Measurements from ENCODE around the gene HMG20A. TPM values are rescaled to one million over a fixed set of nuclear protein-coding genes. Genes with fewer than 3 reads are reported as not detected.

HMG20A gene
- total RNA-seq, 1 experiment from 2014 or later, result 60.2 TPM

DNA sequence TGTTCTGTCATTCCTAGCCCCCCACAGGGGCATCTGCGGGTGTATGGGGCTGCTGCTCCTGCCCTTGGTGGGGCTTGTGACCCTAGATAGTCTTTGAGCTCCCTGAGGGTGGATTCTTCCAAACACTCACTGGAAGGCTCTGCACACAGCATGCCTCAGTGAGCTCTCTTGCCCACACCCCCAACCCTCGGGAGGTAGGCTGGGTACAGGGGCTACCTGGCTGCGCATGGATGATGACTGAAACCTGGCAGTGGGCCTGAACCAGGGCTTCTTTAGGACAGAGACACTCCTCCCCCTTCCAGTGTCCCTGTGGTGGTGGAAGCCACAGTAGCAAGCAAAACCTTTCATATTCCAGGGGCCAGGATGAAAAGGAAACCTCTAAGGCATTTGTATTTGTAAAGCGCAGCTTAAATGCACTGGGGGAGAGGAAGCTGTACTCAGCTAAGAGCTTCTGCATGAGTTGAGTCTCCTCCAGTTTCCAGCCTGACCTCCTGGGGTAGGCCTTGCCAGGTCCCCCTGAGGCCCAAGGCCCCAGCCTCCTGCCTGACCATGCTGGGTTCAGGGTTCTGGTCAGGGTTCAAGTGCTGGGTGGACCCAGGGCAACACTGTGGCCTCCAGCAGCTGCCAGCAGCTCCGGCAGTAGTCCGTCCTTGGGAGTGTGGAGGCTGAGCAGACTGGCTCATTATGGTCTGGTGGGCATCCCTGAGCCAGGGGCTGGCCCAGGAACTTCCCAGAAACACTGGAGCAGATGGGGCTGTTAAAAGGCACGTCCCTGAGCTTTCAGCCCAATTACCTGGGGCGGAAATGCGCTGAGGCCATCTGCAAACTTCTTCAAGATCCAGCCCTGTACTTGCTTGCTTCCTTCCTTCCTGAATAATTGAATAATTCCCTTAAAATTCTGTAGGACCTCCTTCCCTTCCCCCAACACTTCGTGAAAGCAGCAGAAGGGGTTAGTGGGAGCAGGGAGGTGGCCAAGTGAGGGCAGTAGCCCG lies 89.7 kb downstream of the HMG20A start:
- peak overlapping the region; percentile 32 for H3K18ac ChIP-seq (ENCODE audit: insufficient read length, low read depth, low read length)
- H3K4me2 ChIP-seq (ENCODE audit: insufficient read depth, insufficient read length, low read length), result peak overlapping the region; percentile 50
- H2AFZ ChIP-seq (ENCODE audit: low read length), result no peak overlapping the region
- H3K23ac ChIP-seq (ENCODE audit: insufficient read length, low read depth, low read length), result no peak overlapping the region
- H2BK20ac ChIP-seq (ENCODE audit: low read depth, low read length, poor library complexity, severe bottlenecking), result no peak overlapping the region
- peak overlapping the region; percentile 85 to 93 (median 92) for H3K27ac Mint-ChIP-seq
- H3K79me1 ChIP-seq (ENCODE audit: insufficient read depth, low read depth, low read length, poor library complexity, severe bottlenecking), result no peaks in the 10 kb centered on the region
- no CpG with 5 or more reads among the region's 11 CpGs for WGBS (ENCODE audit: extremely low coverage, insufficient read length, low lambda C conversion rate)
- peak overlapping the region; percentile 21; the same call in 1 of the 2 replicates for H3K14ac ChIP-seq (ENCODE audit: insufficient read depth, low read length)
- H3K4me3 Mint-ChIP-seq, result peak overlapping the region; percentile 19 to 45; a peak in 3 of 5 replicates
- peak overlapping the region; percentile 57 for H3K27ac ChIP-seq (ENCODE audit: insufficient read length, low read depth, low read length)
- H3K56ac ChIP-seq (ENCODE audit: insufficient read length, low read depth, low read length), result no peak overlapping the region
- peaks cover 2 to 4% of the 10 kb centered on the region in 2 experiments; a peak in 3 of 5 replicates for H3K9me3 Mint-ChIP-seq
- H2BK12ac ChIP-seq (ENCODE audit: insufficient read length, low read depth, low read length), result no peak overlapping the region
- no peak overlapping the region for H2BK5ac ChIP-seq (ENCODE audit: insufficient read length, low read length)
- H4K5ac ChIP-seq (ENCODE audit: insufficient read length, low read depth, low read length), result no peak overlapping the region
- no peak overlapping the region for H4K8ac ChIP-seq (replicated peaks; ENCODE audit: insufficient read length, low read depth, low read length)
- H3K79me2 ChIP-seq (ENCODE audit: insufficient read depth, low read length), result no peaks in the 10 kb centered on the region
- DNase-seq, result peak; percentile 83
- H3T11ph ChIP-seq (ENCODE audit: low read length), result no peak overlapping the region
- no peak overlapping the region for H3K4ac ChIP-seq (ENCODE audit: low read depth, low read length)
- peaks cover 18% of the 10 kb centered on the region for H3K4me1 ChIP-seq (ENCODE audit: insufficient read depth, low read length)
- H4K91ac ChIP-seq (ENCODE audit: insufficient read length, low read depth, low read length), result no peak overlapping the region
- no peaks in the 10 kb centered on the region for H3K23me2 ChIP-seq (ENCODE audit: insufficient read length, low read depth, low read length, poor library complexity, severe bottlenecking)
- H4K20me1 ChIP-seq (ENCODE audit: control insufficient read depth, insufficient read depth, insufficient read length), result no peaks in the 10 kb centered on the region
- TF ChIP-seq, protein P1, sequence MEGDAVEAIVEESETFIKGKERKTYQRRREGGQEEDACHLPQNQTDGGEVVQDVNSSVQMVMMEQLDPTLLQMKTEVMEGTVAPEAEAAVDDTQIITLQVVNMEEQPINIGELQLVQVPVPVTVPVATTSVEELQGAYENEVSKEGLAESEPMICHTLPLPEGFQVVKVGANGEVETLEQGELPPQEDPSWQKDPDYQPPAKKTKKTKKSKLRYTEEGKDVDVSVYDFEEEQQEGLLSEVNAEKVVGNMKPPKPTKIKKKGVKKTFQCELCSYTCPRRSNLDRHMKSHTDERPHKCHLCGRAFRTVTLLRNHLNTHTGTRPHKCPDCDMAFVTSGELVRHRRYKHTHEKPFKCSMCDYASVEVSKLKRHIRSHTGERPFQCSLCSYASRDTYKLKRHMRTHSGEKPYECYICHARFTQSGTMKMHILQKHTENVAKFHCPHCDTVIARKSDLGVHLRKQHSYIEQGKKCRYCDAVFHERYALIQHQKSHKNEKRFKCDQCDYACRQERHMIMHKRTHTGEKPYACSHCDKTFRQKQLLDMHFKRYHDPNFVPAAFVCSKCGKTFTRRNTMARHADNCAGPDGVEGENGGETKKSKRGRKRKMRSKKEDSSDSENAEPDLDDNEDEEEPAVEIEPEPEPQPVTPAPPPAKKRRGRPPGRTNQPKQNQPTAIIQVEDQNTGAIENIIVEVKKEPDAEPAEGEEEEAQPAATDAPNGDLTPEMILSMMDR (conservative IDR thresholded peaks at IDR 0.05), result no peak
- no peaks in the 10 kb centered on the region for H3K27me3 ChIP-seq (ENCODE audit: insufficient read depth, low read length)
- no peaks in the 10 kb centered on the region for H3K9me3 ChIP-seq (ENCODE audit: control insufficient read depth, low read depth, low read length)
- H2BK15ac ChIP-seq (ENCODE audit: low read depth, low read length), result no peak overlapping the region
- H3K4me1 Mint-ChIP-seq, result peaks cover 62% of the 10 kb centered on the region in 2 experiments
- H2AK5ac ChIP-seq (ENCODE audit: insufficient read length, low read length), result no peak overlapping the region
- peaks cover 0 to 8% (median 2%) of the 10 kb centered on the region in 3 experiments; a peak in 3 of 7 replicates for H3K36me3 Mint-ChIP-seq (ENCODE audit: insufficient read depth in 1 of 3, low read depth in 3 of 3)
- H3K9ac ChIP-seq (ENCODE audit: extremely low read depth, insufficient read length, low read length), result no peak overlapping the region
- H3K27me3 Mint-ChIP-seq (ENCODE audit: low read depth), result no peaks in the 10 kb centered on the region
- H2BK120ac ChIP-seq (ENCODE audit: low read depth, low read length, poor library complexity, severe bottlenecking), result no peak overlapping the region

Measured in H9 (cell line).